Measurements from ENCODE around the gene NCCRP1.

- TF ChIP-seq EZH2phosphoT487 (IDR thresholded peaks at IDR 0.05; ENCODE audit: low read depth, severe bottlenecking, unreplicated experiment) (no peak), CTCF (IDR thresholded peaks at IDR 0.05; ENCODE audit: poor library complexity) (no peak)
These were observed 1.0 kb upstream of the NCCRP1 start for GRCh38 chr19:39195755-39196154.

Data from hepatocyte (in vitro differentiated cells).